Stimulated activated CD8-positive, alpha-beta memory T cell treated with anti-CD3 and anti-CD28 coated beads, Interleukin-4, amount 100 ng/mL, for 48 hours (primary cell): ENCODE results near the gene ENAM.
"Not testable (repeated sequence)": the region's sequence is repeated elsewhere in the genome, so short reads cannot be mapped to it uniquely, and the experiment has no call there.

Source experiments
- DNase-seq: peaks from one replicate; pipeline ENCODE4 v3.0.0-alpha.2; 2020

ENAM gene

DNA sequence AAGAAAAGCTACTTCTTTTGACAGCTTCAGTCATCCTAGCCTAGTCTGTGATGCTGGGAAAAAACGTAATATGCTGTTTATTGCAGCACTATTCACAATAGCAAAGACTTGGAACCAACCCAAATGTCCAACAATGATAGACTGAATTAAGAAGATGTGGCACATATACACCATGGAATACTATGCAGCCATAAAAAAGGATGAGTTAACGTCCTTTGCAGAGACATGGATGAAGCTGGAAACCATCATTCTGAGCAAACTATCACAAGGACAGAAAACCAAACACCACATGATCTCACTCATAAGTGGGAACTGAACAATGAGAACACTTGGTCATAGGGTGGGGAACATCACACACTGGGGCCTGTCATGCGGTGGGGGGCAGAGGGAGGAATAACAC lies 53.6 kb downstream of the ENAM start:
- not testable (repeated sequence) for DNase-seq

DNA sequence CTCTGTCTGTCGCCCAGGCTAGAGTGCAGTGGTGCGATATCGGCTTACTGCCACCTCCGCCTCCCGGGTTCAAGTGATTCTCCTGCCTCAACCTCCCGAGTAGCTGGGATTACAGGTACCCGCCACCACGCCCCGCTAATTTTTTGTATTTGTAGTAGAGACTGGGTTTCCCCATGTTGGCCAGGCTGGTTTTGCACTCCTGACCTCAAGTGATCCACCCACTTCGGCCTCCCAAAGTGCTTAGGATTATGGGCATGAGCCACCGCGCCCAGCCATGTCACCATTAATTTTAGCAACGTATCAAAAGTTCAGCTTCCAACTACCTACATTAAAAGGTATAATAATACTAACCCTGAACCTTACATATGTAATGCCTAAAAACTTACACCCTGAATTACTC lies 58.8 kb downstream of the ENAM start:
- DNase-seq, result peak; percentile 41

DNA sequence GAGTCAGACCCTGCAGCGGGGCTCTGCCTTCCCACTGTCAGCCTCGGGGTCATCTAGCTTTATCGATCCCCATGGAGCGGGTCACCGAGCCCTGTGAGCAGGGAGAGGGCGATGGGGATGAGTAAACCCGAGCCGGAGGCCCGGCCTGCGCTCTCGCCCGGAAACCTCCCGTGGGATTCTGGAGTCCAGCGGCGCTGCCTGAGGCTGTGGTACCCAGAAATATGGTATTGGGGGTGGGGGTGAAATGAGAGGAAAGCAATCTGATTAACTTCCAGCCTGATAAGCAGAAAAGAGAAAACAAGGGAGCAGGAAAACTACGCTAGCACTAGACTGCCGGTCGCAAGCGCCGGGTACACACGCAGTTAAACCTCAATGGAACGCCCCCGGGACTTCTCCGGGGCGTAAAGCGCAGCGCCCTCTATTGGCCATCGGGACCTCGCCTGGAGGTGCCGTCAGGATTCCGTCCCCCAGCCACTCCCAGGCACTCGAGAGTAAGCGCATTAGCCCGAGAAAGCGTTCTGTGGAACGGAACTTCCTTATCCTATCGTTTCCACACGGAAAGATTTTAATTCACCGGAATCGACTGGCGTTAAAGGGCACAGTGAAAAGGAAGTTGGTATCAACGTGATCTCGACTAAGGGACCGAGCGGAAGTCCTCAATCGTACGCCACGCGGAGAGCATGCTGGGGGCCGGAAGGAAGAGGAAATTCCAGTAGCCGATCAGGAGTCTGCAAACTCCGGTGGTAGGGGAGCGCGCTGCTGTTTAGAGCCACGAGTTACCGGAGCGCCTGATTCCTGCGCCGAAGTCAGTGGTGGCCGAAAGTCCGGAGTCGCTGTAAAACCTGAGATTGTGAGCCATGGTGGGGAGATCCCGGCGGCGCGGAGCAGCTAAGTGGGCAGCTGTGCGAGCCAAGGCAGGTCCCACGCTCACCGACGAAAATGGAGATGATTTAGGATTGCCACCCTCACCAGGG lies 59.6 kb downstream of the ENAM start, which contains the start of gene UTP3:
Gene UTP3, plus strand, starts transcription at position 712 of the 974 bp plus-strand sequence. Its CDS starts 146 bp downstream, at position 858.
- peak; percentile 95 for DNase-seq

DNA sequence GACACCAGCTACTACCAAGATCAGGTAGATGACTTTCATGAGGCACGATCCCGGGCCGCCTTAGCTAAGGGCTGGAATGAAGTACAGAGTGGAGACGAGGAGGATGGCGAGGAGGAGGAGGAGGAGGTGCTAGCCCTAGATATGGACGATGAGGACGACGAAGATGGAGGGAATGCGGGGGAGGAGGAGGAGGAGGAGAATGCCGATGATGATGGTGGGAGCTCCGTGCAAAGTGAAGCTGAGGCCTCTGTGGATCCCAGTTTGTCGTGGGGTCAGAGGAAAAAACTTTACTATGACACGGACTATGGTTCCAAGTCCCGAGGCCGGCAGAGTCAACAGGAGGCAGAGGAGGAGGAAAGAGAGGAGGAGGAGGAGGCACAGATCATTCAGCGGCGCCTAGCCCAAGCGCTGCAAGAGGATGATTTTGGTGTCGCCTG lies 60.3 kb downstream of the ENAM start:
- peak; percentile 48 for DNase-seq

DNA sequence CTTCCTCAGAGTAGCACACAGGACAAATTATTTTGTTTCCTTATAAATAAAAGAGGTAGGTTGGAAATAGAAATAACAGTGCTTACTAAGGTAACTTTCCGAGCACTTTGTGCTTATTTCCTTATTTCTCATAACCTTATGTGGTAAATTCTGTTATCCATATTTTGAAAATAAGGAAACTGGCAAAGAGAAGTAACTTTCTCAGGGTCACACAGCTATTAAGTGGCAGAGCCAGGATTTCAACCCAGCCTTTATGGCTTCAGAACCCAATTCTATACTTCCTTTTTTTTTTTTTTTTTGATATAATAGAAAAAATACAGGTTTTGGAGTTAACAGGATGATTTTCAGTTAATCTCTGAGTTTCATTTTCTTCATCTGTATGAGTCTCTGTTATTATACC lies 63.1 kb downstream of the ENAM start:
- no peak for DNase-seq

DNA sequence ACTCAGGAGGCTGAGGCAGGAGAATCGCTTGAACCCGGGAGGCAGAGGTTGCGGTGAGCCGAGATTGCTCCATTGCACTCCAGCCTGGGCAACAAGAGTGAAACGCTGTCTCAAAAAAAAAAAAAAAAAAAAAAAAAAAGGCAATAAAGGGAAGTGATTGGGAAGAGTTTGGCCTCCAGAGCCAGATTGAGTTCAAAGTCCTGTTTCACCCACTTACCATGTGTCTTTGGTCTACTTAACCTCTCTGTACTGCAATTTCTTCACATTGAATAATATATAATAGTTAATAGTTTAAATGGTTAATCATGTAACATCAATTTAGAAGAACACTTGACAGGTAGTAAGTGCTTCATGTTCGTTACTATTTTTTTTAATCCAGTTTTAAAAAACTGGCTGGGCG lies 66.1 kb downstream of the ENAM start:
- not testable (repeated sequence) for DNase-seq
